GM19467 (cell line): Measurements from ENCODE around the gene ROM1.
"Not testable (repeated sequence)": the region's sequence is repeated elsewhere in the genome, so short reads cannot be mapped to it uniquely, and the experiment has no call there.

Source experiments
- ATAC-seq: cut with Tn5 transposase; IDR thresholded peaks from one replicate; pipeline ENCODE4 v1.9.1; 2021; ENCODE audit warnings: mild to moderate bottlenecking, moderate library complexity; ENCODE audit not compliant: unreplicated experiment

The ROM1 gene

DNA sequence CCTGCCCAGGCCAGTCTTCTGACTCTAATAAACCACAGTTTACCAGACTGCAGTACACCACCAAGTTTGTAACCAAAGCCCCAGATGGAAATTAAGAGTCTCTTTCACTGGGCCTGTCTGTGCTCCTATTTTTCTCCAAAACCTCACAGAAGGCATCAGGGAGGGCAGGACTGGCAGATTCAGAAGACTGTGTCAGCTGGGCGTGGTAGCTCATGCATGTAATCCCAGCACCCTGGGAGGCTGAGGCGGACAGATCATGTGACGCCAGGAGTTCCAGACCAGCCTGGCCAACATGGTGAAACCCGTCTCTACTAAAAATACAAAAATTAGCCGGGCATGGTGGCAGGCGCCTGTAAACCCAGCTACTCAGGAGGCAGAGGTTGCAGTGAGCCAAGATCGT is 27.7 kb upstream of the ROM1 start:
- ATAC-seq = not testable (repeated sequence)

DNA sequence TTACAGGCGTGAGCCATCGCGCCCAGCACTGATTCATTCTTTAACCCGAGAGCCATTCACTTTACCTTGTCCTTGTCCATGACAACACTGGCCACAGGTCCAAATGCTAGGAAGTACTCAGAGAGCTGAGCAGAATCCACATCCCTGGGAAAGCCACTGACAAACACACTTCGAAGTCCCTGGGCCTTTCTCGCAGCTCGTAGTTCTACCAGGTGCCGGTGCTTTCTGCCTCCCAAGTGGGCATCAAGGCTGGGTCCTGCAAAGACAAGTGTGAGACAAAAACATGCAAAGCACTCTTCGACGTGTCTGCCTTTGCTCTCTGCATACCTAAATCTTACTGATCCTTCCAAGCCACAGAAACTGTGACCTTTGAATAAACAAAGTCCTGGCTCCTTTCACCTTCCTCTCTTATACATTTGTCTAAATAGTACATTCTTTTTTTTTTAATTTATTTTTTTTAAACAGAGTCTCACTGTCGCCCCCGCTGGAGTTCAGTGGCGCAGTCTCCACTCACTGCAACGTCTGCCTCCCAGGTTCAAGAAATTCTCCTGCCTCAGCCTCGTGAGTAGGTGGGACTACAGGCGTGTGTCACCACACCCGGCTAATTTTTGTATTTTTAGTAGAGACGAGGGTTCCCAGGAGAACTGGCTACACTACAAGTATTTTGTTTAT is 24.0 kb upstream of the ROM1 start:
- ATAC-seq = no peak

DNA sequence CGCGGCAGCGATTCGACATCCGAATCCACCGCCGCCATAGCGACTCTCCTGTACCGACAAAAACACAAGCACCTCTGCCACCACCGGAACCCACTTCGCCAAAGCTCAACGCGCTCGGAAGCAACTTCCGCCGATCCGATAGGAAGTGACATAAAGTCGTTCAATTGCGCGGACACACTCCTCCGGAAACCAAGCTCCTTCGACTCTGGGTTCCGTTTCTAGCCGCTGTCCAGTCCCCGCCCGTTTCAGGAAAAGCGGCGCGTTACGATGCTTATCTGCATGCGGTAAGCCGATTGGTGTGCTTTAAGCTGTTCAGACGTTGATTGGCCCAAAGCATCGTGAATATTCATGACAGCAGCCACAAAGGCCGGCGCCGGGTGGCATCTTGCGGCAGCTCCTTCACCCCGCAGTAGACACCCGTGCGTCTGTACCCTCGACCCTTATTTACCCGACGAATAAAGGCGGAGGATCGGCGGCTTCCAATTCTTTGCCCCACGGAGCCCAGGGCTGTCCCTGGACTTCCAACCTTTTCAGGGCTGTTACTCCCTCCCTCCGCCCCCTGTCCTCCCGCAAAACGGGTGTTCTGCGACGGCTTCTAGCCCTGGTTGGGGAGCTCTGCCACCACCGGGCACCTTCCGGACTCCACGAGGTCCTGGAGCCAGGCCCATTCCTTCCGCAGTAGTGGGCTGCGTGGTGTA is 21.5 kb upstream of the ROM1 start, which contains the start of gene TUT1:
Gene TUT1, minus strand, starts transcription at position 76 of the 698 bp plus-strand sequence. Its CDS starts 38 bp downstream, at position 38.
- peak; percentile 78 for ATAC-seq

DNA sequence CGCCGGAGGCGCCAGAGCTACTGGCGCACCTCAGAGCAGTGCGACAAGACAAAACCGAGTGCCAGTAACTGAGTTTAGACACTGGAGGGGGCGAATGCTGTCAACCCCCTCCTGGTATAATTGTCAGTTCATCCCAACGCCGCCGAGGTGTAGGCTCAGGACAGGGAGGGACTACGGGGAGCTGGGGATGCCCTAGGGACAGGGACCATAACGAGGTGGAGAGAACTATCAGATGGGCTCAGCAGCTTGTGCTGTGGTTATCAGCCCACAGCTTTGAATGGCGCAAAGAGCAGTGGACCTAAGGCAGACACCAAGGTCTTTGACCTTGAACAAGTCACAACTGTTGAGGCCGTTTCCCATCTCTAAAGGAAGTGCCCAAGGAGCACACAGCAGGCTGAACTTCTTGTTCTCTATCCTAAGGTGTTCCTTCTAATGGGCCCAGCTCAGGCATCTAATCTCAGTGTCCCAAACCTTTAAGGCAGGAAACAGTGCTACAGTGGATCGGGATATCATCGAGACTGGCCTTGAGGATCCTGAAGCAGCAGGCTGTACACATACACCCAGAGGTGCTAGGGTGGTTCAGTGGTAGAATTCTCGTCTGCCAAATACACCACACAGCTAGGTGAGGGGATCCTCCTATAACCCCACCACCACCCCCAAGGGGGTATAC is 20.8 kb upstream of the ROM1 start:
- ATAC-seq = peak; percentile 6

DNA sequence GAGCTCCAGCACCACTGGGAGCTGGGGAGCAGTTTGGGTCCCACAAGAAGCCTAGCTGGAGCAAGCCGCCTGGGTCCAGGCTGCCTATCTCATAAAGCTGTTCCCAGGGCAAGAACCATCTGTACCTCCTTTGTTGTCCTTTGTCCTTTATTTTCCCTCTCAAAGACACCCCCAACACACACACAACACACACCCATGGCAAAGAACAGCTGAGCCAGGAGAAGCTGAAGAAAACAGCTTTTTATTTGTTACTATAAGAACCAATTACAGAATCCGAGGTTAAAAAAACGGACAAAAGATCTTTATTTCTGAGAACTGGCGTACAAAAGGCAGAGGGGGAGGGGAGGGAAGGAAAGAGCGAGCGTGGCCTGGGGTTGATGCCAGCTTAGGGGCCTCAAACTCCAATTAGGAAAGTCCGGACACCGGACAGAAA is 20.1 kb upstream of the ROM1 start:
- ATAC-seq = no peak

DNA sequence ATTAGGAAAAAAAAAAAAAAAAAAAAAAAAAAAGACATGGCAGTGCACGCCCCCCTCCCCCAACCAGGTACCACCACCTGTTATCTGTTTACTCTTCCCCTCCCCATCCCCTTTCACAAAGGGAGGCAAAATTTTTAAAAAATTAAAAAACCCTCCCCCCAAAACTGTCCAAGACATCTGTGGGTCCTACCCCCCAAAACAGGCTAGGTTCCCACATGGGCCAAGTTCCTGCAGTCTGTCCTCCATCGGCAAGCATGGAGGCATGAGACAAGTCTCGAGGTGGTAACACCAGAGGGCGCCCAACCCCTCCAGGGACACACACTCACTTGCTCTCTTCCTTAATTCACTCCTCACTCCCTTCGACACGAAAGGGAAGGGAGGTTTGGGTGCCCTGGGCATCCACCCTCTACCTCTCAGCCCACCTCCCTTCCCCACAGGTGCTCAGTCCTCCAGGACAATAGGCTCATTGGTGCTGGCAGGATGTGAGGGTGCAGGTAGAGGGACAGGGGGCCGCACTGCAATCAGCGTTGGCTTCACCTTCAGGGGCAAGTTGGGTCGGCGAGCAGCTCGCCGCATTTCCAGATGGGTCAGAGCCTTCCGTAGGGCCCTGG is 19.5 kb upstream of the ROM1 start:
- no peak for ATAC-seq

DNA sequence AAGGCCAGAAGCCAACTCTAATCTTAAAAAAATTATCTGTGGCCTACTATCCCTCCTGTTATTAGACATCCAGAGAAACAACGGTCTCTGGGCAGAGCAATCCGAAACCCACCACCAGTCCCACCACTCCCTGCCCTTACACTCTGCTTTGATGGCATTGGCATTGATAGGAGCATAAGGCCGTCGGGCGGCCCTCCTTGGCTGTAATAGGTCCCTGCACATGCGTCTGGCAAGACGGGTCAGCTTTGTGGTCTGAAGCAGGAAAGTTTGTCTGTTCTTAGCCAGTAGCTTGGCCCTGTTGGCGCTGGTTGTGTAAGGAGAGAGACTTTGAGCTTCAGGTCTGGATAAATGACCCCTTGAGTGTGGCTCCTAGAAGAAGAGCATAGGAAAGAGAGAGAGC is 17.9 kb upstream of the ROM1 start:
- ATAC-seq = no peak

DNA sequence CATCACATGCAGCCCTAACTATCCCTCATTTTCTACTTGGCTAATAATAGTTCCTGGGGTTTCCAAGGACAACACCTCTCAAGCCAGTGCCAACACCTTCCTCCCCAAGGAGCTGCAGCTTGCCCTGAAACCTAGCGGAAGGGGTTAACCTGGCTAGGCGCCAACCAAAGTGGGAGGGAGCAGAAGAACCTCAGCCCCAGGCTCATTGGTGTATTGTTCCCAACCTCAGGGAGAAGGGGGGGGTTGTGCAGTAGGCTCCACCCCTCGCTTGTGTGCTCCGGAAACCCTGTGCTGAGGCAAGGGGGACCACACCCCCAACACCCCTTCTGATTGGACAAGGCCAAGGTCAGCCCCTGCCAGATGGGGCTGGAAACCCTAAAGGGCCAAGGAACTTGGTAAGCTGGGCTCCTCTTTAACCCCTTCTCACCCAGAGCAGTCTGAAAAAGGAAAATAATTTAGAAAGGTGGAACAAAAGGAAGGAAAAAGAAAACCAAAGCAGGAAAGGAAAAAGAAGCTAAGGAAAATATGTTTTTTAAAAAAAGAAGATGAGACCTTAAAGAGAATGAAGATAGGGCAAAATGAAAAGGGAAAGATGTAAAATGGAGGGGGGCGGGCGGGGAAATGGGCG is 13.9 kb upstream of the ROM1 start:
- ATAC-seq = peak; percentile 42

DNA sequence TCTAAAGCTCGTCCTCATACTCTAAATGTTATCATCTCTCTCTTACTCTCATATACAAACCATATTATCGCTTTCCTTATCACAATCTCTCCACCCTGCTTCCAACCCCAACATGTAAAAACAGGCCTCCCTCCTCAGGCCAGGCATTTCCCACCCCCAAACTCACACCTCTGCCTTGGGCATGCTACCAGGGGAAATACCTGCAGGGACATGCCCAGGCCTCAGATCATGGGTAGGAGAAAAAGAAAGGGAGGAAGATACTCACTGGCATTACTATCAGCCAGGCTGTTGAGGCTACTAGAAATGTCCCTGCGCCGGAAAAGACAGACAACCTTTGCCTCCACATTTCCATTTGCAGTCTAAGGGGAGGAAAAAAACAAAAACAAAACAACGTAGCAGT is 13.2 kb upstream of the ROM1 start:
- ATAC-seq = no peak

DNA sequence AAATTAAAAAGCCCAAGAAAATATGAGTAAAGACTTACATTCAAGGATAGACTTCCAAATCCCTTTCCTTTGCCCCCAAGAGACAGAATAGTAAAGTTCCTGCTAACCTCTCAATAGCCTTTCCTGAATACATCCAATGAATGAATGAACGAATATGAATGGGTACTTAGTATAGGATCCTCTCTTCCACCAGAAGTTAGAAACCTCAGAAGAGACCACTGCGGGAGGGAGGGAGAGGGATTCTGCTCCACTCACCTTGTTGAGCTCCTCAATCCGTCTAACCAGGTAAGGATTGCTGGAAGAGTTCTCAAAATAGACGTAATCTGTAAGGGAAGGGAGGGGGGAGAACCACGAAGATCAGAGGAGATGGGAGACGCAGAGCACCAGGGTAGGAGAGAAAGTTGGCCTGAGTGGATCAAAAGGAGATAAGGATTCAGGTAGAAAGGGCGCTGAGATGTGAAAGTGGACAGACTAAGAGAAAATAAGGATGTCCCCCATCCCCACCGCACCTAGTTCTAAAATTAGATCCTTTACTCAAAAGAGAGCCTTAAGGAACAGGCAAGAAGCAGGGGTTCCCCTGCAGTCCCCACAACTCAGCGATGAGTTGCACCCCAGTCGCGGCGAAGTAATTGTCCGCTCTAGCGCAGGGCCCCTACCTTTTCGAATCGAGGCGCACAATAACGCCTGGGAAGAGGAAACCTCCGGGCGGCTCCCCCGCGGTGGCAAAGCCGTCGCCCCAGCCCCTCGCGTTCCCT is 12.5 kb upstream of the ROM1 start:
- ATAC-seq = no peak

DNA sequence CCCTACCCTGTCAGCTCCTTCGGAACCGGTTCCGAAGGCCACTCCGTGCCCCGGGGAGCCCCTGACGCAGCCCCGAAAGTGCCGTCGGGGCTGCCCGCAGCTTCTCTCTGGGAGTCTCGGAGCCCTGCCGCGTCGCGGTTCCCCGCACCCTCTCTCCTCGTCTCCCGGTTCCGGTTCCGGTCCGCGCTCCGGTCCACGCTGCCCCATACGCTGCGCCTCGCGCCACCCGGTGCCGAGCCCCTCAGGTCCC is 12.0 kb upstream of the ROM1 start:
- ATAC-seq = peak; percentile 5

DNA sequence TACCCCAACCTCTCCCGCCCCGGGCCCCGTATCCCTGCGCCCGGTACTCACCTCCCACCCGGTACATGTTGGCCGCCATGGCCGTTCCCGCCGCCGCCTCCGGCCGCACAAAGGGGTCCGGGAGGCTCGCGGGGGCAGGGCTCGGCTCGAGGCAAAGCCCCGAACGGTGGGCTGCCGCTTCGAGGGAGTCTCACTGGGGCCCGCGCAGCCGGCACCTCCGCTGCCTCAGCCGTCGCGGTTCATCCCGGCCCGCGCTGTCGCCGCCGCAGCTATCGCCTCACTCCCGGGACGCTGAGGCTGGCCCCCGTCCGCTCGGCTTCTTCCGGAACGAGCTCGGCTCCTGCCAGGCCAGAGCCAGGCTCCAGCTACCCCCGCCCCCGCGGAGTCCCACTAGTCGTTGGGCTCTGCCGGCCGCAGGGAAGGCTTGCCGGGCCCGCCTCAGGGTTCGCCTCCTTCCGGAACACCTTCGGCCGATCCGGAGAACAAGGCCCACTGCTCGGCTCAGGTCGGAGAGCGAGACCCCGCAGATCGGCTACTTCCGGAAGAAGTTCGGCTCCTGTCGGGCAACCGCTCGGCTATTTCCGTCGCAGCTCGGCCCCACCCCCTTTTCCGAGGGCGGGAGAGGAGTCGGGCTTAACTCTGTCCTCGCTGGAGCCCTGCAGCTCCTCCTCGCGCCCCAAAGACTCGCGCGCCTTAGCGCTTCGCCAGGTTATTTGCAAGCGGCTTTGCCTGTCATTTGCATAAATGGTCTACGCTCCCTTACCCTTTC is 11.5 kb upstream of the ROM1 start, which contains the start of gene MTA2:
Gene MTA2, minus strand, starts transcription at position 494 of the 769 bp plus-strand sequence. Its CDS starts 415 bp downstream, at position 79.
- peak; percentile 73 for ATAC-seq

DNA sequence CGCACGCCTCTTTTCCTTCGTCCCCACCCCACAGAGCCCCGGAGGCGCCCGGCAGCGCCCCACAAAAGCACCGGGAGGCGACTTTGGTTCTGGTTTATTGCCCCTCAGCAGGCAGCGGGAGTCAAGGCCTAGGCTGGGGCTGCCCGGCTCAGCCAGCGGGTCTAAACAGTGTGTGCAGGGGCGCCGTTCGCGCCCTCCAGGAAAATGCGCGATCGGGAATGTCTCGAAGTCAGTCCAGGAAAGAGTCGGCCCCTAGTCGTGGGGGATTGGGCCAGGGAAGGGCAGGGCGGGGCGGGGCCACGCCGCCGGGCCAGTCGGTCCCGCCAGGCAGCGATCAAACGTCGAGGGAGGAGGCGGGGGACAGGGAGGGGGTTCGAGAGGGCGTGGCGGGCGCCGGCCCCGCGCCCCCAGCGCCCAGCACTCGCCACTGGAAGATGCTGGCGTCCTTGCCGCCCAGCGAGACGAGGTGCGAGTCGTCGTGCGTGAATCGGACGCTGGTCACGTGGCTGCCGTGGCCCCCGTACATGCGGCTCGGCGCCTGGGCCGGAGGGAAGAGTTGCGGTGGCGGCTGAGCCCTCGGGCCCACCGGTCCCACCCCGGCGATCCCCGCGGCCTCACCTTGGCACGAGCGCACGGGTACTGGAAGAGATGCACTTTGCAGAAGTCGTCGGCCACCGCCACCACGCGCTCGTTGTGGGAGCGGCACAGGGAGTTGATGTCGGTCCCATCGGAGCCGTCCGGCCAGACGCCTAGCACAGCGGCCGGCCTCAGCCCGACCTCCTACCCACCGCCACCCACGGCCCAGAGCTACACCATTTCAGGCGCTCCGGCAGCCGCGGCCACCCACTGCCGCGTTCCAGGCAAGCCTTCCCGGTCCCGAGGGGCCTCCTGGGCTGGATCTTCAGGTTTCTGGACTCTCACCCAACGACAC is 10.7 kb upstream of the ROM1 start:
- ATAC-seq = no peak

DNA sequence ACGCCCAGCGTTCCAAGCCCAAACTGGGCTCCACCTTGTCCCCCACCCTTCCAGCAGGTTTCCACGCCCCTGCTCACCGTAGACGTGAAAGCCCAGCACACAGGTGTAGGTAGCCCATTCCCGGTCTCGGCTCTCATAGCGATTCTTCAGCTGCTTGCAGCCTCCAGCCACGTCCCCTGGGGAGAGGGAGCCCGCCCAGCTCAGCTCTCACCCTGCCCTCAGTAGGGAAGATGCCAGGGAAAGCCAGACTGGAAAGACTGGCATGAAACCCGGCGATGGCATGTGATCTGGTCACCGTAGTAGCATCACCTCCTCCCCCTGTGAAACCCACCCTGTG is 10.0 kb upstream of the ROM1 start:
- no peak for ATAC-seq

DNA sequence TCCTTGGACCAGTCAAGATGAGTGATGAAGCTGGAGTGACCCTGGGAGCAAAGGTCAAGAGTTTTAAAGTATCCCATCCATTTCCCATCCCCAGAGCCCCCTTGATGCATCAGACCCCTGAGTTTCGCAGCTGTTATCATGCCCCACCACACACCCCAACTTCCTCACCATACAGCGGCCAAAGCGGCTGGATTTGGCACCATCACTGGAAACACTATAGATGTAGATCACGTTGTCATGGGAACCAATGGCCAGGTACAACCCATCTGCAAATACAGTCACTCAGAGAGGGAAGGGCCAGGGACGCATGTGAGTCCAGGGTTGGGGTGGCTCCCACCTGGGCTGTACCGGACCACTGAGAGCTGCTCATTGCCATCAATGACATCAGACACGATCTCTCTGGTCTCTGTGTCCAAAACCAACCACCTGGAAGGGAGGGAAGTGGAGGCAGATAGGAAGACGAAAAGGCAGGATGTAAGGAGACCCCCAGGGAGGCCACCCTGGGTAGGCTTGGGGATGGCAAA is 9.2 kb upstream of the ROM1 start:
- no peak for ATAC-seq

DNA sequence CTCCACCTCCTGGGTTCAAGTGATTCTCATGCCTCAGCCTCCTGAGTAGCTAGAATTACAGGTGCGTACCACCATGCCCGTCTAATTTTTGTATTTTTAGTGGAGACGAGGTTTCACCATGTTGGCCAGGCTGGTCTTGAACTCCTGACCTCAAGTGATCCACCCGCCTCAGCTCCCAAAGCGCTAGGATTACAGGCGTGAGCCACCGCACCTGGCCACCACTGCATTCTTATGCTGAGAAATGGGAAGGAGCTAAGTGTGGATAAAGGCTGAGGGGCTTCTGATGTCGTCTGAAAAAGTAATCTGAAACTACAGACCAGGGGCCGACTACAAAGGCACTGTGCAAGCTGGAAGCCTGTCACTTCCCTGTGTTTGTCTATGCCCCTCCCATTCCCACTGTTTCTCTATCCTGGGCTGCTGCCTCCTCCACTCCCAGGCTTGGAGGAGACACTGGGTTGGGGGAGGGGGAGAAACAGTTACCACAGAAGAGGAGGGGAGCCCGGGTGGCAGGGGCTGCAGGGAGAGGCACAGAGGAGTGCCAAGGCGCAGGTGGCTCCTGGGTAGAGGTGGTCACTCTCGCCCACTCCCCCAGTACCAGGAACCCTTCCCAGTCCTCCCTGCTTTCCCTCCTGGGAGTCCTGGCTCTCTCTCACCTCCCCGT is 8.5 kb upstream of the ROM1 start:
- no peak for ATAC-seq

DNA sequence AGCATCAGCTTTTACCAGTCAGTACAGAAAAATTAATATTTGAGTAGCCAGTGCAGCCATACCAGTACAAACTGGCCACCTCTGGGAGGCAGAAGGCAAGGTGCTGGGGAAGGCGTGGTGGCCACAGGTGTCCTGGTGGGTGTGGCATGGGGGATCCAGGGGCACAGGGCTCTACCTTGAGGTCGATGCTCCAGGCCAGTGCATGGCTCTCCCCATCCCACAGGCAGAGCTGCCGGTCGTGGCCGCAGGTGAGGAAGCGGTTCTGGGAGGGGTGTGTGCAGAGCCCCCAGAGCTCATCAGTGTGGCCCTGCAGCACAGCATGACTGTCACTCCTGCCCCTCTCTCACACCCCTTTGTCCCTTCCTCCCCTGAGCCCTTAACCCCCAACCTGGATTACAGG is 7.6 kb upstream of the ROM1 start:
- no peak for ATAC-seq

DNA sequence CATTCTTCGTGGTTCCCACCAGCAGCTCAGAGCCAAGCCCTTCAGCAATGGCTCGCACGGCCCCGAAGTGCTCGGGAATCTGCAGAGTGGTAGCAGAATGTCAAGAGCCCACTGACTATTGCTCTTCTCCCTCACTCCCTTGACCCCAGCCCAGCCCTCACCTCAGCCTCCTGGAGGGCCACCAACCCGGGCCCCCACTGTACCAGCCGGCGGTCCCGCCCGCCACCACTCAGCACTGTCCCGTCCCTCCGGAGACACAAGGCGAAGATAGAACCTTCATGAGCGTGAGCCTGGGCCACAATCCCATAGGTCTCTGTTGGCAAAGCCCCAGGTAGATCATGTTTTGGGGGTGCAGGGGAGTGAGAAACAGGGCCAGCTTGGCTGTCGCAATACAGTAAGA is 7.2 kb upstream of the ROM1 start:
- ATAC-seq = no peak
